HCT116 (cell line): Measurements from ENCODE around the gene XYLT1. TPM values are rescaled to one million over a fixed set of nuclear protein-coding genes. Genes with fewer than 3 reads are reported as not detected.

Experiments used
- ATAC-seq: fragments of 200-7000 bp; cut with Tn5 transposase; 2 replicates; pipeline ENCODE4 v1.9.1; 2020; ENCODE audit warnings: mild to moderate bottlenecking, moderate library complexity
- BruUV-seq: library from RNA; stranded (reverse); fragments of 400-500 nt; replicated peaks from 2 replicates; lab custom pipeline; 2021; lab: Mats Ljungman, UMichigan
- CTCF ChIA-PET: fragments of 300-600 bp; sonication (Branson Sonifier 250); formaldehyde crosslinking; loops from one replicate; lab custom pipeline; 2021; ENCODE audit warnings: antibody characterized with exemption; lab: Charles Lee
- POLR2A ChIA-PET: fragments of 300-600, 350-600 bp; sonication (Branson Sonifier 250); formaldehyde crosslinking; loops from one replicate; lab custom pipeline; 2021; ENCODE audit warnings: antibody characterized with exemption; lab: Charles Lee
- RAD21 ChIA-PET, 2 experiments: fragments of 300-600 bp; sonication (Branson Sonifier 250); formaldehyde crosslinking; loops; one replicate each; lab custom pipeline; 2023; ENCODE audit warnings: low total read pairs in 2 of 2; ENCODE audit not compliant: uncharacterized antibody in 2 of 2, unreplicated experiment in 2 of 2, low non-redundant PET in 1 of 2; lab: Charles Lee
- DNase-seq: peaks from one replicate; pipeline ENCODE4 v3.0.0-alpha.2; 2010; ENCODE audit warnings: low read depth, low spot score
- H2AFZ ChIP-seq: fragments of 200-600 bp; shearing (Covaris generic), sonication (generic); 2 replicates; pipeline ENCODE4 v1.6.1; 2017; ENCODE audit warnings: low read depth, mixed run types, mixed read lengths, antibody characterized with exemption, low read length; ENCODE audit not compliant: poor library complexity, severe bottlenecking
- H3K27ac ChIP-seq: 2 replicates; pipeline ENCODE4 v1.5.1; 2012; ENCODE audit warnings: low read depth, low read length
- H3K27me3 ChIP-seq: fragments of 200-600 bp; sonication (generic); 2 replicates; pipeline ENCODE4 v1.6.1; 2016; ENCODE audit warnings: mixed run types, low read length, mixed read lengths; ENCODE audit not compliant: insufficient read depth
- H3K36me3 ChIP-seq, 2 experiments: fragments of 200-500 bp in 1 of 2; fragments of 200-600 bp in 1 of 2; sonication (Bioruptor generic) in 1 of 2; sonication (generic) in 1 of 2; 2 replicates each; pipeline versions ENCODE4 v1.5.1 to v1.6.1; 2014 to 2016; ENCODE audit warnings: low read length in 2 of 2, inconsistent platforms in 1 of 2, mixed read lengths in 1 of 2, mixed run types in 1 of 2; ENCODE audit not compliant: insufficient read depth in 2 of 2, control insufficient read depth in 1 of 2
- H3K4me1 ChIP-seq, 2 experiments: fragments of 200-600 bp in 1 of 2; sonication (generic) in 1 of 2; 2 replicates each; pipeline versions ENCODE4 v1.5.1 to v1.6.1; 2012 to 2017; ENCODE audit warnings: low read length in 2 of 2, inconsistent platforms in 1 of 2, mild to moderate bottlenecking in 1 of 2, mixed read lengths in 1 of 2, mixed run types in 1 of 2, moderate library complexity in 1 of 2; ENCODE audit not compliant: insufficient read depth in 2 of 2, control insufficient read depth in 1 of 2
- H3K4me2 ChIP-seq: fragments of 200-600 bp; sonication (generic); 2 replicates; pipeline ENCODE4 v1.6.1; 2017; ENCODE audit warnings: mixed run types, low read length, mixed read lengths
- H3K4me3 ChIP-seq, 2 experiments: fragments of 200-600 bp in 1 of 2; sonication (generic) in 1 of 2; replicated peaks in 1 of 2; 2 replicates each; pipeline ENCODE4 v1.5.1; 2011 to 2016; ENCODE audit warnings: low read length in 2 of 2, control low read depth in 1 of 2, low read depth in 1 of 2, mild to moderate bottlenecking in 1 of 2, mixed read lengths in 1 of 2, mixed run types in 1 of 2
- H3K79me2 ChIP-seq: fragments of 200-600 bp; sonication (generic); 2 replicates; pipeline ENCODE4 v1.6.1; 2017; ENCODE audit warnings: mild to moderate bottlenecking, mixed run types, low read length, moderate library complexity, mixed read lengths; ENCODE audit not compliant: insufficient read depth
- H3K9ac ChIP-seq: fragments of 200-600 bp; sonication (generic); 2 replicates; pipeline ENCODE4 v1.6.1; 2016; ENCODE audit warnings: low read length, mixed read lengths
- H3K9me2 ChIP-seq: fragments of 200-600 bp; sonication (generic), shearing (Covaris generic); 2 replicates; pipeline ENCODE4 v1.6.1; 2017; ENCODE audit warnings: mixed run types, mild to moderate bottlenecking, moderate library complexity; ENCODE audit not compliant: insufficient read depth
- H3K9me3 ChIP-seq, 2 experiments: fragments of 200-500 bp in 1 of 2; fragments of 200-600 bp in 1 of 2; sonication (Bioruptor generic) in 1 of 2; sonication (generic) in 1 of 2; 2 replicates each; pipeline ENCODE4 v1.6.1; 2014 to 2017; ENCODE audit warnings: low read length in 2 of 2, mixed read lengths in 2 of 2, inconsistent platforms in 1 of 2, low read depth in 1 of 2, mild to moderate bottlenecking in 1 of 2, mixed run types in 1 of 2, moderate library complexity in 1 of 2; ENCODE audit not compliant: control insufficient read depth in 1 of 2, insufficient read depth in 1 of 2
- H4K20me1 ChIP-seq: fragments of 200-600 bp; sonication (generic), shearing (Covaris generic); 2 replicates; pipeline ENCODE4 v1.6.1; 2017; ENCODE audit warnings: mixed run types, mild to moderate bottlenecking, moderate library complexity; ENCODE audit not compliant: insufficient read depth
- CBX3 ChIP-seq: IDR thresholded peaks from 2 replicates; pipeline ENCODE4 v1.6.1; 2012; ENCODE audit warnings: low read depth
- CEBPB ChIP-seq: IDR thresholded peaks from 2 replicates; pipeline ENCODE4 v1.6.1; 2012; ENCODE audit warnings: low read depth
- ELF1 ChIP-seq: IDR thresholded peaks from 2 replicates; pipeline ENCODE4 v1.6.1; 2012; ENCODE audit warnings: low read depth, borderline replicate concordance
- JUND ChIP-seq: IDR thresholded peaks from 2 replicates; pipeline ENCODE4 v1.6.1; 2012
- POLR2A ChIP-seq: IDR thresholded peaks from 2 replicates; pipeline ENCODE4 v1.7.0; 2011; ENCODE audit warnings: borderline replicate concordance; ENCODE audit not compliant: insufficient read depth, insufficient read length; ENCODE audit errors: extremely low read depth
- RAD21 ChIP-seq: IDR thresholded peaks from 2 replicates; pipeline ENCODE4 v1.6.1; 2012; ENCODE audit warnings: low read depth, mild to moderate bottlenecking
- SIN3A ChIP-seq: IDR thresholded peaks from 2 replicates; pipeline ENCODE4 v1.6.1; 2012; ENCODE audit warnings: low read depth
- SP1 ChIP-seq: IDR thresholded peaks from 2 replicates; pipeline ENCODE4 v1.6.1; 2012; ENCODE audit warnings: low read depth
- SRF ChIP-seq: IDR thresholded peaks from 2 replicates; pipeline ENCODE4 v1.6.1; 2012; ENCODE audit warnings: low read depth
- TCF7L2 ChIP-seq: IDR thresholded peaks from 2 replicates; pipeline ENCODE4 v1.7.0; 2011; ENCODE audit warnings: borderline replicate concordance, inconsistent platforms; ENCODE audit not compliant: insufficient read depth, insufficient read length; ENCODE audit errors: extremely low read depth
- YY1 ChIP-seq: IDR thresholded peaks from 2 replicates; pipeline ENCODE4 v1.6.1; 2011; ENCODE audit warnings: low read length, low read depth, moderate library complexity, mild to moderate bottlenecking; ENCODE audit not compliant: insufficient replicate concordance; ENCODE audit errors: extremely low read depth
- intact Hi-C: fragments of 100-400 bp; cut with micrococcal nuclease; formaldehyde crosslinking; loops from 2 replicates; pipeline ENCODE4 v1.10.0; 2022
- total RNA-seq: library from RNA; stranded (reverse); gene quantifications from one replicate; pipeline ENCODE4 v1.2.1, GENCODE V29; 2021; ENCODE audit not compliant: unreplicated experiment
- TF ChIP-seq, protein P1 (sequence below): IDR thresholded peaks from 2 replicates; pipeline ENCODE4 v1.6.1; 2012
- TF ChIP-seq, protein P2 (sequence below): IDR thresholded peaks from 2 replicates; pipeline ENCODE4 v1.6.1; 2012; ENCODE audit warnings: low read depth
- TF ChIP-seq, protein P3 (sequence below), 3 experiments: fragments of 200-600 bp in 1 of 3; sonication (generic) in 1 of 3; IDR thresholded peaks in 2 of 3; conservative IDR thresholded peaks in 1 of 3; 2 replicates each; pipeline ENCODE4 v1.5.1; 2012 to 2017; ENCODE audit warnings: low read depth in 2 of 3, low read length in 2 of 3, antibody characterized with exemption in 1 of 3, borderline replicate concordance in 1 of 3, control low read depth in 1 of 3, mild to moderate bottlenecking in 1 of 3, mixed read lengths in 1 of 3, mixed run types in 1 of 3, moderate library complexity in 1 of 3; ENCODE audit not compliant: insufficient read depth in 1 of 3
- TF ChIP-seq, protein P4 (sequence below): IDR thresholded peaks from 2 replicates; pipeline ENCODE4 v1.6.1; 2012
- TF ChIP-seq, protein P5 (sequence below): IDR thresholded peaks from 2 replicates; pipeline ENCODE4 v1.6.1; 2011; ENCODE audit warnings: mild to moderate bottlenecking, low read length, moderate library complexity; ENCODE audit not compliant: insufficient replicate concordance; ENCODE audit errors: extremely low read depth

Gene XYLT1
- total RNA-seq, 1 experiment from 2014 or later: 4.5 TPM

DNA sequence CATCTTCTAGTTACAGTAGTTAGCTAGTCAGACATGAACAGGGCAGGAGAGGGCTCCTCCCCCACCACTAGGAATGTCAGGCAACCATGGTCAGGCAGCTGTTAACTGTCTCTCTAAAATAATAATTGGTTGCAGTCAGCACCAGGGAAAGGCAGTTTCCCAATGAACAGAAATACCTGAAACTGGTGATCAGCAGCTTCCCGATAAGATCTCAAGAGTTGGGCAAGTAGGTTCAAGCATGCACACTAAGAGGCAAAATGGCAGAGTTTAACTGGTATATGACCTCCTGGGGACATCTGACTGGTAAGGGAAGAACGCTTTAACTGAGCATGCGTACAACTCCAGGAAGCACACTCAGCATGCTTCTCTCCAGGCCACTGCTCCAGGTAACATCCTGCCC, 12.6 kb upstream of the XYLT1 start:
- DNase-seq: no peak
- Histone ChIP-seq H3K4me1 (no peaks in the 10 kb centered on the region), H2AFZ (no peak overlapping the region)

More for the DNA sequence above, 12.6 kb upstream of the XYLT1 start:
- TF ChIP-seq ELF1 (no peak), SRF (no peak), POLR2A (no peak), YY1 (no peak), SP1 (no peak), JUND (no peak), RAD21 (no peak), CBX3 (no peak), SIN3A (no peak), CEBPB (no peak), TCF7L2 (no peak)
- TF ChIP-seq, protein P1, sequence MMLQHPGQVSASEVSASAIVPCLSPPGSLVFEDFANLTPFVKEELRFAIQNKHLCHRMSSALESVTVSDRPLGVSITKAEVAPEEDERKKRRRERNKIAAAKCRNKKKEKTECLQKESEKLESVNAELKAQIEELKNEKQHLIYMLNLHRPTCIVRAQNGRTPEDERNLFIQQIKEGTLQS: no peak
- TF ChIP-seq, protein P2, sequence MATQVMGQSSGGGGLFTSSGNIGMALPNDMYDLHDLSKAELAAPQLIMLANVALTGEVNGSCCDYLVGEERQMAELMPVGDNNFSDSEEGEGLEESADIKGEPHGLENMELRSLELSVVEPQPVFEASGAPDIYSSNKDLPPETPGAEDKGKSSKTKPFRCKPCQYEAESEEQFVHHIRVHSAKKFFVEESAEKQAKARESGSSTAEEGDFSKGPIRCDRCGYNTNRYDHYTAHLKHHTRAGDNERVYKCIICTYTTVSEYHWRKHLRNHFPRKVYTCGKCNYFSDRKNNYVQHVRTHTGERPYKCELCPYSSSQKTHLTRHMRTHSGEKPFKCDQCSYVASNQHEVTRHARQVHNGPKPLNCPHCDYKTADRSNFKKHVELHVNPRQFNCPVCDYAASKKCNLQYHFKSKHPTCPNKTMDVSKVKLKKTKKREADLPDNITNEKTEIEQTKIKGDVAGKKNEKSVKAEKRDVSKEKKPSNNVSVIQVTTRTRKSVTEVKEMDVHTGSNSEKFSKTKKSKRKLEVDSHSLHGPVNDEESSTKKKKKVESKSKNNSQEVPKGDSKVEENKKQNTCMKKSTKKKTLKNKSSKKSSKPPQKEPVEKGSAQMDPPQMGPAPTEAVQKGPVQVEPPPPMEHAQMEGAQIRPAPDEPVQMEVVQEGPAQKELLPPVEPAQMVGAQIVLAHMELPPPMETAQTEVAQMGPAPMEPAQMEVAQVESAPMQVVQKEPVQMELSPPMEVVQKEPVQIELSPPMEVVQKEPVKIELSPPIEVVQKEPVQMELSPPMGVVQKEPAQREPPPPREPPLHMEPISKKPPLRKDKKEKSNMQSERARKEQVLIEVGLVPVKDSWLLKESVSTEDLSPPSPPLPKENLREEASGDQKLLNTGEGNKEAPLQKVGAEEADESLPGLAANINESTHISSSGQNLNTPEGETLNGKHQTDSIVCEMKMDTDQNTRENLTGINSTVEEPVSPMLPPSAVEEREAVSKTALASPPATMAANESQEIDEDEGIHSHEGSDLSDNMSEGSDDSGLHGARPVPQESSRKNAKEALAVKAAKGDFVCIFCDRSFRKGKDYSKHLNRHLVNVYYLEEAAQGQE: no peak
- TF ChIP-seq, protein P3, sequence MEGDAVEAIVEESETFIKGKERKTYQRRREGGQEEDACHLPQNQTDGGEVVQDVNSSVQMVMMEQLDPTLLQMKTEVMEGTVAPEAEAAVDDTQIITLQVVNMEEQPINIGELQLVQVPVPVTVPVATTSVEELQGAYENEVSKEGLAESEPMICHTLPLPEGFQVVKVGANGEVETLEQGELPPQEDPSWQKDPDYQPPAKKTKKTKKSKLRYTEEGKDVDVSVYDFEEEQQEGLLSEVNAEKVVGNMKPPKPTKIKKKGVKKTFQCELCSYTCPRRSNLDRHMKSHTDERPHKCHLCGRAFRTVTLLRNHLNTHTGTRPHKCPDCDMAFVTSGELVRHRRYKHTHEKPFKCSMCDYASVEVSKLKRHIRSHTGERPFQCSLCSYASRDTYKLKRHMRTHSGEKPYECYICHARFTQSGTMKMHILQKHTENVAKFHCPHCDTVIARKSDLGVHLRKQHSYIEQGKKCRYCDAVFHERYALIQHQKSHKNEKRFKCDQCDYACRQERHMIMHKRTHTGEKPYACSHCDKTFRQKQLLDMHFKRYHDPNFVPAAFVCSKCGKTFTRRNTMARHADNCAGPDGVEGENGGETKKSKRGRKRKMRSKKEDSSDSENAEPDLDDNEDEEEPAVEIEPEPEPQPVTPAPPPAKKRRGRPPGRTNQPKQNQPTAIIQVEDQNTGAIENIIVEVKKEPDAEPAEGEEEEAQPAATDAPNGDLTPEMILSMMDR (IDR thresholded peaks at IDR 0.05 in 2 of 3, conservative IDR thresholded peaks at IDR 0.05 in 1 of 3; ENCODE audit: borderline replicate concordance in 1 of 3, insufficient read depth in 1 of 3, low read depth in 2 of 3, low read length in 2 of 3): no peak
- TF ChIP-seq, protein P4, sequence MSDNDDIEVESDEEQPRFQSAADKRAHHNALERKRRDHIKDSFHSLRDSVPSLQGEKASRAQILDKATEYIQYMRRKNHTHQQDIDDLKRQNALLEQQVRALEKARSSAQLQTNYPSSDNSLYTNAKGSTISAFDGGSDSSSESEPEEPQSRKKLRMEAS: no peak
- TF ChIP-seq, protein P5, sequence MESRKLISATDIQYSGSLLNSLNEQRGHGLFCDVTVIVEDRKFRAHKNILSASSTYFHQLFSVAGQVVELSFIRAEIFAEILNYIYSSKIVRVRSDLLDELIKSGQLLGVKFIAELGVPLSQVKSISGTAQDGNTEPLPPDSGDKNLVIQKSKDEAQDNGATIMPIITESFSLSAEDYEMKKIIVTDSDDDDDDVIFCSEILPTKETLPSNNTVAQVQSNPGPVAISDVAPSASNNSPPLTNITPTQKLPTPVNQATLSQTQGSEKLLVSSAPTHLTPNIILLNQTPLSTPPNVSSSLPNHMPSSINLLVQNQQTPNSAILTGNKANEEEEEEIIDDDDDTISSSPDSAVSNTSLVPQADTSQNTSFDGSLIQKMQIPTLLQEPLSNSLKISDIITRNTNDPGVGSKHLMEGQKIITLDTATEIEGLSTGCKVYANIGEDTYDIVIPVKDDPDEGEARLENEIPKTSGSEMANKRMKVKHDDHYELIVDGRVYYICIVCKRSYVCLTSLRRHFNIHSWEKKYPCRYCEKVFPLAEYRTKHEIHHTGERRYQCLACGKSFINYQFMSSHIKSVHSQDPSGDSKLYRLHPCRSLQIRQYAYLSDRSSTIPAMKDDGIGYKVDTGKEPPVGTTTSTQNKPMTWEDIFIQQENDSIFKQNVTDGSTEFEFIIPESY: no peak
- no peaks in the 10 kb centered on the region for H3K79me2 ChIP-seq
- ChIA-PET CTCF (no interaction called here), POLR2A (no interaction called here), RAD21 (no interaction called here)
- no peaks in the 10 kb centered on the region for H3K36me3 ChIP-seq
- H3K9me2 ChIP-seq: no peaks in the 10 kb centered on the region
- no peaks in the 10 kb centered on the region for H4K20me1 ChIP-seq
- intact Hi-C loops: no loop called here
- H3K4me3 ChIP-seq: no peak overlapping the region
- no peak overlapping the region for H3K9ac ChIP-seq
- peaks cover 21% of the 10 kb centered on the region; the same call in 1 of the 2 replicates for H3K27me3 ChIP-seq
- ATAC-seq: no peak
- no peaks in the 10 kb centered on the region for H3K9me3 ChIP-seq
- no peak overlapping the region for H3K4me2 ChIP-seq
- H3K27ac ChIP-seq: no peak overlapping the region
- no TSS peak for BruUV-seq
